ENCODE results near the gene PRRC2A. TPM values are rescaled to one million over a fixed set of nuclear protein-coding genes. Genes with fewer than 3 reads are reported as not detected.

PRRC2A gene
- polyA plus RNA-seq, 1 donor from 2014 or later, result 39.9 TPM

DNA sequence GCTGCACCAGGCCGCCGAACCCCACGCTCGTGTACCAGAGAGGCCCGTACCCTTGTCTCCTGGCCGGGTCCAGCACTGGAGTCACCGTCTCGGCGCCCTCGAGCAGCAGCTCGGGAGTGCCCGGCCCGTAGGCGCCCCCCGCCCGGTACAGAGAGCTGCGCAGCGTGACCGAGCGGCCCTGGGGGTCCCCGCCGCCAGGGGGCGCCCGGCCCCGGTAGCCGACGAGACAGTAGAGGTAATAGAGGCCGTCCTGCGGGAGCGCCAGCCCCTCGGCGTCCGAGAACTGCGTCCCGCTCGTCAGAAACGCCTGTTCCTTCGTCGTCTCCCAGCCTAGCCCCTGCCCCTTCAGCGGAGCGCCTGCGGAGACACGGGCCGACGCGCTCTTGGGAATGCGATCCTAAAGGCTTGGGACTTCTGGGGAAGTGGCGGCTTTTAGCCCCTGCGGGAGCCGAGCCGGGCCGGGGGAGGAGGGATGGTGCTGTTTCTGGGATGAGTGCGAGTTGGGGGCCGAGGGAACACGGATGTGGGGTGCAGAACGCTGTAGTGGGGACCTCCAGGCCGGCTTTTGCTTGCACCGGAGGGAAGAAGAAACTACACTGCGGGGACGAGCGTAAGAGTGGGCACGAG is 39.6 kb upstream of the PRRC2A start:
- Histone ChIP-seq H3K9me2 (ENCODE audit: insufficient read depth, low read length) (no peaks in the 10 kb centered on the region), H3K27ac (ENCODE audit: low read length) (peak overlapping the region; percentile 9), H3K36me3 (ENCODE audit: insufficient read depth, low read length) (no peaks in the 10 kb centered on the region), H3K4me3 (ENCODE audit: low read length) (peak overlapping the region; percentile 67), H2AFZ (ENCODE audit: low read depth, low read length) (peak overlapping the region; percentile 54), H3K27me3 (ENCODE audit: insufficient read depth, low read depth, low read length) (peaks cover 14% of the 10 kb centered on the region), H3K9ac (ENCODE audit: low read length) (peak overlapping the region; percentile 61), H3K9me3 (ENCODE audit: low read length) (no peaks in the 10 kb centered on the region), H3K79me2 (replicated peaks; ENCODE audit: insufficient read depth, low read length) (no peaks in the 10 kb centered on the region), H3F3A (ENCODE audit: insufficient read depth, low read length, poor library complexity, severe bottlenecking) (no peaks in the 10 kb centered on the region), H3K4me2 (ENCODE audit: low read length) (no peak overlapping the region), H4K20me1 (ENCODE audit: insufficient read depth) (no peaks in the 10 kb centered on the region)
- TF ChIP-seq RAD21 (conservative IDR thresholded peaks at IDR 0.05), result peak; percentile 69
- no peak for TF ChIP-seq EZH2 (IDR thresholded peaks at IDR 0.05; ENCODE audit: borderline replicate concordance, insufficient read depth, low read length, poor library complexity, severe bottlenecking)
- TF ChIP-seq POLR2AphosphoS5 (IDR thresholded peaks at IDR 0.05), result peak; percentile 19
- TF ChIP-seq SMC3 (conservative IDR thresholded peaks at IDR 0.05; ENCODE audit: poor library complexity), result peak; percentile 81
- TF ChIP-seq, protein P1, sequence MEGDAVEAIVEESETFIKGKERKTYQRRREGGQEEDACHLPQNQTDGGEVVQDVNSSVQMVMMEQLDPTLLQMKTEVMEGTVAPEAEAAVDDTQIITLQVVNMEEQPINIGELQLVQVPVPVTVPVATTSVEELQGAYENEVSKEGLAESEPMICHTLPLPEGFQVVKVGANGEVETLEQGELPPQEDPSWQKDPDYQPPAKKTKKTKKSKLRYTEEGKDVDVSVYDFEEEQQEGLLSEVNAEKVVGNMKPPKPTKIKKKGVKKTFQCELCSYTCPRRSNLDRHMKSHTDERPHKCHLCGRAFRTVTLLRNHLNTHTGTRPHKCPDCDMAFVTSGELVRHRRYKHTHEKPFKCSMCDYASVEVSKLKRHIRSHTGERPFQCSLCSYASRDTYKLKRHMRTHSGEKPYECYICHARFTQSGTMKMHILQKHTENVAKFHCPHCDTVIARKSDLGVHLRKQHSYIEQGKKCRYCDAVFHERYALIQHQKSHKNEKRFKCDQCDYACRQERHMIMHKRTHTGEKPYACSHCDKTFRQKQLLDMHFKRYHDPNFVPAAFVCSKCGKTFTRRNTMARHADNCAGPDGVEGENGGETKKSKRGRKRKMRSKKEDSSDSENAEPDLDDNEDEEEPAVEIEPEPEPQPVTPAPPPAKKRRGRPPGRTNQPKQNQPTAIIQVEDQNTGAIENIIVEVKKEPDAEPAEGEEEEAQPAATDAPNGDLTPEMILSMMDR (IDR thresholded peaks at IDR 0.05; ENCODE audit: poor library complexity, severe bottlenecking), result peak; percentile 93
- TF ChIP-seq MXI1 (conservative IDR thresholded peaks at IDR 0.05; ENCODE audit: poor library complexity, severe bottlenecking), result no peak
- no peak for TF ChIP-seq REST (IDR thresholded peaks at IDR 0.05; ENCODE audit: borderline replicate concordance)
- TF ChIP-seq TAF1 (IDR thresholded peaks at IDR 0.05; ENCODE audit: low read depth), result no peak

DNA sequence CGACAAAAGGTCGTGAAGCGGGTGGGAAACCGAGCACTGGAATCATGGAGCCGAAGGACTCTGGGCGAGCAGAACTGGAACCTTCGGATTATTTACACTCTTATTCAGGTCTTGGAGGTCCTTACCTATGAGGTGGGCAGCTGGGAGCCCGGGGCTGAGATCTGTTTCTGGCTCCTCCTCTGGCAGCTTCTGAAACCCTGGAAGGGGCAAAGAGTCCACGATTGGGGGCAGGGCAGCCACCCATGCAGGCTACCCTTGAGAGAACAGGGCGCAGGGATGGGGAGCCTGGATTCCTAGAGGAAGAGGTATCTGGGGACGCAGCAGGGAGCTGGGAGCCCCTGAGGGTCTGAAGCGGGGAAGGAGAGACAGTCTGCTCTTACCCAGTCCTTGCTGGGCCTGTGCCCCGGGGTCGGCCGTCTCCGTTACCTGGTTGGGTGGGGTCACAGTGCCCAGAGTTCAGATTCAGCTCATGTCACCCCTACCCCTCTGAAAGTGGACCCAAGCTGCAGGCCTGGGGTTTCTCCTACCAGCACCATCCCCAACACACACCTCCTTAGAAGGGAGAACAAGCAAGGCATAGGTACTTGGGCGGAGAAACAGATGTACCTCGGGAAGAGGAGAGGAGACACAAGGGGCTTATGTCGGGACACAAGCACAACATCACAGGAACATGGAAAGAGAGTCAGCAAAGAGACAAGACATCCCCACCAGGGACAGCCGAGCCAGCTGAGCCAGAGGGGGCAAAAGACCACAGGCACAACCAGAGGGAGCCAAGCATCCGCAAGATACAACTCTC is 38.9 kb upstream of the PRRC2A start:
- H3K79me2 ChIP-seq (replicated peaks; ENCODE audit: insufficient read depth, low read length), result no peaks in the 10 kb centered on the region
- peak overlapping the region; percentile 9 for H3K27ac ChIP-seq (ENCODE audit: low read length)

More for the DNA sequence above, 38.9 kb upstream of the PRRC2A start:
- no peaks in the 10 kb centered on the region for H3F3A ChIP-seq (ENCODE audit: insufficient read depth, low read length, poor library complexity, severe bottlenecking)
- no peaks in the 10 kb centered on the region for H3K36me3 ChIP-seq (ENCODE audit: insufficient read depth, low read length)
- TF ChIP-seq EP300 (conservative IDR thresholded peaks at IDR 0.05; ENCODE audit: poor library complexity, severe bottlenecking), result no peak
- TF ChIP-seq EZH2 (IDR thresholded peaks at IDR 0.05; ENCODE audit: borderline replicate concordance, insufficient read depth, low read length, poor library complexity, severe bottlenecking), result no peak
- TF ChIP-seq RAD21 (conservative IDR thresholded peaks at IDR 0.05), result no peak
- TF ChIP-seq, protein P1 (IDR thresholded peaks at IDR 0.05; ENCODE audit: poor library complexity, severe bottlenecking), result no peak
- no peak for TF ChIP-seq MXI1 (conservative IDR thresholded peaks at IDR 0.05; ENCODE audit: poor library complexity, severe bottlenecking)
- TF ChIP-seq TAF1 (IDR thresholded peaks at IDR 0.05; ENCODE audit: low read depth), result no peak
- no peak for TF ChIP-seq REST (IDR thresholded peaks at IDR 0.05; ENCODE audit: borderline replicate concordance)
- no peak for TF ChIP-seq SMC3 (conservative IDR thresholded peaks at IDR 0.05; ENCODE audit: poor library complexity)
- no peak for TF ChIP-seq POLR2AphosphoS5 (IDR thresholded peaks at IDR 0.05)
- no peaks in the 10 kb centered on the region for H3K9me3 ChIP-seq (ENCODE audit: low read length)
- H4K20me1 ChIP-seq (ENCODE audit: insufficient read depth), result no peaks in the 10 kb centered on the region
- peak overlapping the region; percentile 61 for H3K9ac ChIP-seq (ENCODE audit: low read length)
- peaks cover 14% of the 10 kb centered on the region for H3K27me3 ChIP-seq (ENCODE audit: insufficient read depth, low read depth, low read length)
- H2AFZ ChIP-seq (ENCODE audit: low read depth, low read length), result peak overlapping the region; percentile 54
- no peak overlapping the region for H3K4me2 ChIP-seq (ENCODE audit: low read length)
- peak overlapping the region; percentile 67 for H3K4me3 ChIP-seq (ENCODE audit: low read length)
- H3K9me2 ChIP-seq (ENCODE audit: insufficient read depth, low read length), result no peaks in the 10 kb centered on the region

All from neural cell (in vitro differentiated cells).